Bronchial epithelial cell (primary cell): Measurements from ENCODE around the gene SEMA4C. TPM values are rescaled to one million over a fixed set of nuclear protein-coding genes. Genes with fewer than 3 reads are reported as not detected.

Source experiments
- DNase-seq: peaks from one replicate; pipeline ENCODE4 v3.0.0-alpha.2; 2010; ENCODE audit warnings: low read depth
- FAIRE-seq: peaks from 2 replicates; lab custom pipeline; 2011; peaks lifted over from hg19 to GRCh38; lab: Jason Lieb, UNC
- H3K27me3 ChIP-seq: 2 replicates; pipeline ENCODE4 v1.5.1; 2011; ENCODE audit warnings: low read length; ENCODE audit not compliant: control insufficient read depth, insufficient read depth
- H3K36me3 ChIP-seq: 2 replicates; pipeline ENCODE4 v1.5.1; 2011; ENCODE audit warnings: low read length; ENCODE audit not compliant: control insufficient read depth, insufficient read depth
- H3K4me3 ChIP-seq: 2 replicates; pipeline ENCODE4 v1.5.1; 2011; ENCODE audit warnings: mild to moderate bottlenecking, low read depth, low read length, control low read depth
- total RNA-seq: library from RNA; depleted of rRNA; stranded (reverse); fragments of >200 nt; gene quantifications from 2 replicates; pipeline ENCODE4 v1.2.1, GENCODE V29; 2014
- TF ChIP-seq, protein P1 (sequence below): IDR thresholded peaks from 2 replicates; pipeline ENCODE4 v1.5.1; 2011; ENCODE audit warnings: mild to moderate bottlenecking, moderate library complexity, low read length, control low read depth, inconsistent platforms; ENCODE audit not compliant: insufficient read depth, severe bottlenecking

Gene SEMA4C
- total RNA-seq, 1 donor from 2014 or later, result 8.2 TPM

DNA sequence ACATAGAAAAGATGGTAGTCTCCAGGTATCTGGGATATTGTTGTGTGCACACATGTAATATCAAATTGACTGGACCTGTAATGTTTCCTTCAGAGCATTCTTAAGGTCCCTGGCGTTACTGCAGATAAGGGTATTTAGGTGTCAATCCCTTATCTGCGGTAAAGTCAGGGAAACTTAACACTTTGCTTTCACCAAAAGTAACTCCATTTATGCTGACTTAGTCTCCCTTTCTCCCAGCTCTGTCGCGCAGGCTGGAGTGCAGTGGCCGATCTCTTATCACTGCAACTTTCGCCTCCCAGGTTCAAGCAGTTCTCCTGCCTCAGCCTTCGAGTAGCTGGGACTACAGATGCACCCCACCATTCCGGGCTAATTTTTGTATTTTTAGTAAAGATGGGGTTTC, 52.0 kb downstream of the SEMA4C start:
- FAIRE-seq, result no peak
- H3K27me3 ChIP-seq, result no peaks in the 10 kb centered on the region
- TF ChIP-seq, protein P1, sequence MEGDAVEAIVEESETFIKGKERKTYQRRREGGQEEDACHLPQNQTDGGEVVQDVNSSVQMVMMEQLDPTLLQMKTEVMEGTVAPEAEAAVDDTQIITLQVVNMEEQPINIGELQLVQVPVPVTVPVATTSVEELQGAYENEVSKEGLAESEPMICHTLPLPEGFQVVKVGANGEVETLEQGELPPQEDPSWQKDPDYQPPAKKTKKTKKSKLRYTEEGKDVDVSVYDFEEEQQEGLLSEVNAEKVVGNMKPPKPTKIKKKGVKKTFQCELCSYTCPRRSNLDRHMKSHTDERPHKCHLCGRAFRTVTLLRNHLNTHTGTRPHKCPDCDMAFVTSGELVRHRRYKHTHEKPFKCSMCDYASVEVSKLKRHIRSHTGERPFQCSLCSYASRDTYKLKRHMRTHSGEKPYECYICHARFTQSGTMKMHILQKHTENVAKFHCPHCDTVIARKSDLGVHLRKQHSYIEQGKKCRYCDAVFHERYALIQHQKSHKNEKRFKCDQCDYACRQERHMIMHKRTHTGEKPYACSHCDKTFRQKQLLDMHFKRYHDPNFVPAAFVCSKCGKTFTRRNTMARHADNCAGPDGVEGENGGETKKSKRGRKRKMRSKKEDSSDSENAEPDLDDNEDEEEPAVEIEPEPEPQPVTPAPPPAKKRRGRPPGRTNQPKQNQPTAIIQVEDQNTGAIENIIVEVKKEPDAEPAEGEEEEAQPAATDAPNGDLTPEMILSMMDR, result no peak
- peaks cover 1% of the 10 kb centered on the region for H3K36me3 ChIP-seq
- no peak overlapping the region for H3K4me3 ChIP-seq
- DNase-seq, result no peak

DNA sequence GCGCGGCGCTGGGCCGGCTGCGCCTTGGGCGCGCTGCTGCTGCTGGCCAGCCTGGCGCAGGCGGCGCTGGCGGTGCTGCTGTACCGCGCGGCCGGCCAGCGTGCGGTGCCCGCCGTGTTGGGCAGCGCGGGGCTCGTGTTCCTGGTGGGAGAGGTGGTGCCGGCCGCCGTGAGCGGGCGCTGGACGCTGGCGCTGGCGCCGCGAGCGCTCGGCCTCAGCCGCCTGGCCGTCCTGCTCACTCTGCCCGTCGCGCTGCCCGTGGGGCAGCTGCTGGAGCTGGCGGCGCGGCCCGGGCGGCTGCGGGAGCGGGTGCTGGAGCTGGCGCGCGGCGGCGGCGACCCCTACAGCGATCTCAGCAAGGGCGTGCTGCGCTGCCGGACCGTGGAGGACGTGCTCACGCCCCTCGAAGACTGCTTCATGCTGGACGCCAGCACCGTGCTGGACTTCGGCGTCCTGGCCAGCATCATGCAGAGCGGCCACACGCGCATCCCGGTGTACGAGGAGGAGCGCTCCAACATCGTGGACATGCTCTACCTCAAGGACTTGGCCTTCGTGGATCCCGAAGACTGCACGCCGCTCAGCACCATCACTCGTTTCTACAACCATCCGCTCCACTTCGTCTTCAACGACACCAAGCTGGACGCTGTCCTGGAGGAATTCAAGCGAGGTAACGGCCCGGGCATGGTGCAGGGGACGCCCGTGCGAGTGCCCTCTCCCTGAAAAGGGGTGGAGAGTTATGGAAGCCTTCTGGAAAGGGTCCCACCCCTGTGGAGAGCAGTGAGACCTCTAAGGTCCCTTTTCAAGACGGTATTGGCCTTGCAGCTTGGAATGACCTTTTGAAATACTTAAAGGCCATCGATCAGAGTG, 52.8 kb downstream of the SEMA4C start:
- no peak for DNase-seq
- H3K4me3 ChIP-seq, result peak overlapping the region; percentile 39
- no peaks in the 10 kb centered on the region for H3K27me3 ChIP-seq
- TF ChIP-seq, protein P1, result no peak
- FAIRE-seq, result no peak
- no peaks in the 10 kb centered on the region for H3K36me3 ChIP-seq

DNA sequence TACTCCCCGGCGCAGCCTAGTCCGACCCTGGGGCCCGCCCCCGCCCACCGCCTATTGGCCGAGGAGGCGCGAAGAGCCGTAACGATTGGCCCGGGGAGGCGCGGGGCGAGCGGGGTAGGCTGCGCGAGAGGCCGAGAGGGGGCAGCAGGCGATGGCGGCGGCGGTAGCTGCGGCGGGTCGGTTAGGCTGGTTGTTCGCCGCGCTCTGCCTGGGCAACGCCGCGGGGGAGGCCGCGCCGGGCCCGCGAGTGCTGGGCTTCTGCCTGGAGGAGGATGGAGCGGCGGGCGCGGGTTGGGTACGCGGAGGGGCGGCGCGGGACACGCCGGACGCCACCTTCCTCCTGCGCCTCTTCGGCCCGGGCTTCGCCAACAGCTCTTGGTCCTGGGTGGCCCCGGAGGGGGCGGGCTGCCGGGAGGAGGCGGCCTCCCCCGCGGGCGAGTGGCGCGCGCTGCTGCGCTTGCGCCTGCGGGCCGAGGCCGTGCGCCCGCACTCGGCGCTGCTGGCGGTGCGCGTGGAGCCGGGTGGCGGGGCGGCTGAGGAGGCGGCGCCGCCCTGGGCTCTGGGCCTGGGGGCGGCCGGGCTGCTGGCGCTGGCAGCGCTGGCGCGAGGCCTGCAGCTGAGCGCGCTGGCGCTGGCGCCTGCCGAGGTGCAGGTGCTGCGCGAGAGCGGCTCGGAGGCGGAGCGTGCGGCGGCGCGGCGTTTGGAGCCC, 53.6 kb downstream of the SEMA4C start, which contains the start of gene CNNM3:
Gene CNNM3, plus strand, starts transcription at position 142 of the 709 bp plus-strand sequence. Its CDS starts 10 bp downstream, at position 152.
- Histone ChIP-seq H3K27me3 (no peaks in the 10 kb centered on the region), H3K4me3 (peak within 1 kb of the TSS; percentile 39), H3K36me3 (no peaks in the 10 kb centered on the region)
- TF ChIP-seq, protein P1, result peak; percentile 69
- DNase-seq (peak; percentile 77), FAIRE-seq (no peak)

DNA sequence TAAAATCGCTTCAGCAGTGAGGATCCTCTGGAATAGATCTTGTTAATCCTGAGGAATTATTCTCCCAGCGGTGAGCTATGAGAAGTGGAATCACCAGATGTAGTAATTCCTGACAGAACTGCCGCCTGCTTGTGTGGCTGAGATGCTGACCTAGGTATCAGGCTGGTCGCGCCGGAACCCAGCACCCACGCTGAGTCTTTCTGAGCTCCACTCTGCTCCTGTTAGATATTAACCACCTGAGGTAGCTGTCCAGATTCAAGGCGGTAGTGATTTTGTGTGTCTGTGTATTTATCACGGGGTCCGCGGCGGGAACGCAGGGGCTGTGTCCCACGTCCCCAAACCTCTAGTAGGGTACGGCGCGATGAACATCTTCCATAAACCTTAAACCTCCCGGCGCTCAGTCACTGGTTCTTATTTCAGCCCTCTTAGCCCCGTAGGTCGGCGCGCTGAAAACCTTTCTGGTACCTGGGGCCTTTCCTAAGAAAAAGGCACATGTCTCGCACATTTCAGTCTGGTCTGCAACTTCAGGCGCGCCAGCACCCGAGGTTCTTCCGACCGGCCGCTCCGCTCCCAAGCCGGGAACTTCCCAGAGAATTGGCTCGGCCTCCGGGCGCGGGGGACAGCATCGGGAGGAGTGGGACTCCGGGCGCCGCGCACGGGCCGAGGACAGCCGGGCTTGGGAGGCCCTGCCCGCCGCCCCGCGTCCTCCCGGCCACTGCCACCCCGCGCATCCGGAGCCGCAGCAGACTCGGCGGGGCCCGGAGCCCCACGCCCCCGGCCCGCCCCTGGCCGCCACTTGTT, 54.4 kb downstream of the SEMA4C start:
- Histone ChIP-seq H3K4me3 (peak overlapping the region; percentile 39), H3K27me3 (no peaks in the 10 kb centered on the region), H3K36me3 (no peaks in the 10 kb centered on the region)
- DNase-seq (peak; percentile 25), FAIRE-seq (no peak)
- TF ChIP-seq, protein P1, result no peak

DNA sequence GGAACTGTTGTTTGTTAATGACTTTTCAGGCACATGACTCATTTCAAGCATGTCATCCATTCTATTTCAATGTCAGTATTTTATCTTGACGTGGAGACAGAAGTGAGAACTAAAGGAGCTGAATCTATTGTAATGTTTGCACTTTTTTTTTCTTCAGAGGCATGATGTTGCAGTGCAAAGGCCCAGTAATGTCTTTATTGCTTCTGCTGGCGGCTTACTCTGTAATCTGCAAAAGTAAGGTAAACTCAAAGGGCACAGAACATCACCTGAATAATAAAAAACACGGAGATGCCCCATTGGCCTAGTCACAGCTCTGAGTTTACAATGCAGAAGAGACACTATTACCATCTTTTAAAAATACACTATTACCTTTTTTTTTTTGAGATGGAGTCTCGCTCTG, 56.2 kb downstream of the SEMA4C start:
- no peak for FAIRE-seq
- no peak for DNase-seq
- H3K36me3 ChIP-seq, result peaks cover 1% of the 10 kb centered on the region
- H3K27me3 ChIP-seq, result no peaks in the 10 kb centered on the region
- no peak overlapping the region for H3K4me3 ChIP-seq
- TF ChIP-seq, protein P1, result no peak
